ENCODE results near the gene MLPH.
"Not testable (repeated sequence)": the region's sequence is repeated elsewhere in the genome, so short reads cannot be mapped to it uniquely, and the experiment has no call there.

MLPH gene

DNA sequence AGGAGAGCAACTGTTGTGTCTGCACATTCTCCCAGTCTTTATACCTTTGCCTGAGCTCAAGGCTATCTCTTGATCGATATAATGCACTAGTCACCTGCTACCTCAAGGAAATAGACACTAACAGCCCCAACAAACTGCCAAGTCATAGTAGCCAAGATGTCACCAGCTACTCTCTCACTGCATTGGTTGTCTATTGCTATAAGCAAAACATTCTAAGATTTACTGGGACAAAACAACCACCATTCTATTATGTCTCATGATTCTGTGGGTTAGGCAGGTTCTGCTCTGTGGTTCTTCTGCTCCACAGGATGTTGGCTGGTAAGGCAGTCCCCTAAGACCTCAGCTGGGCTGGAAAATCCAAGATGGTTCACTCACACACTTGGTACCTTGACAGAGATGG lies 28.5 kb upstream of the MLPH start:
- DNase-seq (ENCODE audit: low spot score), result no peak

- DNase-seq (ENCODE audit: low spot score), result no peak
Measured at GRCh38 chr2:237459226-237459625, 27.8 kb upstream of the MLPH start.

GRCh38 chr2:237459741-237460174 lies 27.3 kb upstream of the MLPH start:
- DNase-seq (ENCODE audit: low spot score), result no peak

GRCh38 chr2:237464757-237465391 lies 22.2 kb upstream of the MLPH start:
- DNase-seq (ENCODE audit: low spot score), result no peak

- peak; percentile 25 for DNase-seq (ENCODE audit: low spot score)
Measured at GRCh38 chr2:237465515-237466148, 21.4 kb upstream of the MLPH start.

DNA sequence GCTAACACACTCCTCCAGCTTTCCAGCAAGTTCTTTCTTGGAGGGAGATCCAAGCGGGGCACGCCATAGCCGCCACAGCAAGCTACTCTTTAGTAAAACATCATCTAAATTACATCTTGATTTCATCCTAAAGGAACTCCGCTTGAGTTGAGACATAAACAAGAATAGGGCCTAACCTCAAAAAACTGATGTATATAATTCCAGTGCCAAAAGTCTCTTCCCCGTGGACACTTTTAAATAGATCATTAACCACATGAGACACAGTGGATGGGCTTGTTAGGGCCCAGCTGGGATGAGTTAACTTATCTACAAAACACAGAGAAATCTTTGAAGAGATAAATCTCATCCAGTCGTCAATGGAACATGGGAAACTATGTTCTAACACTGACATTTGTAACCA lies 20.8 kb upstream of the MLPH start:
- DNase-seq (ENCODE audit: low spot score), result no peak

DNA sequence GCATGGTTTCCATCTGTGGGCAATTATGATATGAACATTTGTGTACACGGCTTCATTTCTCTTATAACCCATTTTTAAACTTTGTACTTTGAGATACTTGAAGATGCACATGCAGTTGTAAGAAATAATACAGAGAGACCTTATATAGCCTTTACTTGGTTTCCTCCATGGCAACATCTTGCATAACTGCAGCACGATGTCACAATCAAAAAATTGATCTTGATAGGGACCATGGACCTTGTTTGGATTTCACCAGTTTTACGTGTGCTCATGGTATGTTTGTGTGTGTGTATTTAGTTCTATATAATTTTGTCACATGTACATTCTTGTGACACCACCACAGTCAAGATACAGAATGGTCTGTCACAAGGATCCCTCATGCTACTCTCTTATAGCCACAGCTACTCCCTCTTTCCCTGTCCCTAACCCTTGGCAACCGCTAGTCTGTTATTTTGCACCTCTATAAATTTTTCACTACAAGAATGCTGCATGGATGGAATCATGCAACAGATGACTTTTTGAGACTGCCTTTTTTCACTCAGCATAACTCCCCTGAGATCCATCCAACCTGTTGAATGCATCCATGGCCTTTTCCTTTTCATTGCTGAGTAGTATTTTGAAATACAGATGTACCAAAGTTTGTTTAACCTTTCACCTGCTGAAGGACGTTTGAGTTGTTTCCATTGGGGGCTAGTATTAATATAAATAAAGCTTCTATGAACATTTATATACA lies 19.4 kb upstream of the MLPH start:
- DNase-seq (ENCODE audit: low spot score), result no peak

- not testable (repeated sequence) for DNase-seq (ENCODE audit: low spot score)
Measured at GRCh38 chr2:237469410-237469809, 17.6 kb upstream of the MLPH start.

DNA sequence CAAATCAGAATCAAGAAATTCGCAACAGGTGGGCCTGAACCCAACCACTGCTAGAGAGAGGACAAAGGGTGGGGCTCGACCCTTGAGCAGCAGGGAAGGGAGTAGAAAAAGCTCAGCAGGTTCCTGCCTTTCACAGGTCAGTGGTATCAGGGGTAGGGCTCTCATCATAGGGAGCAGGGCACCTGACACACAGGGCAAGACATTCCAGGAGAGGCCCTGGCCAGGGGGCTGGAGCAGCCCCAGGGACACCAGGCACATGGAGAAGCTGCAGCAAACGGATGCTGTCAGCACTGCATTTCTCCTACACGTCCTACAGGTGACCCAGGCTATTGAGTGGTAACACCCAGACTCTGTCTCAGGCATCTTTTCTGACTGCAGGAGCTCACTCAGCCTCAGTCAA lies 17.2 kb upstream of the MLPH start:
- DNase-seq (ENCODE audit: low spot score), result no peak

- DNase-seq (ENCODE audit: low spot score), result no peak
Measured at GRCh38 chr2:237470914-237471313, 16.1 kb upstream of the MLPH start.

DNA sequence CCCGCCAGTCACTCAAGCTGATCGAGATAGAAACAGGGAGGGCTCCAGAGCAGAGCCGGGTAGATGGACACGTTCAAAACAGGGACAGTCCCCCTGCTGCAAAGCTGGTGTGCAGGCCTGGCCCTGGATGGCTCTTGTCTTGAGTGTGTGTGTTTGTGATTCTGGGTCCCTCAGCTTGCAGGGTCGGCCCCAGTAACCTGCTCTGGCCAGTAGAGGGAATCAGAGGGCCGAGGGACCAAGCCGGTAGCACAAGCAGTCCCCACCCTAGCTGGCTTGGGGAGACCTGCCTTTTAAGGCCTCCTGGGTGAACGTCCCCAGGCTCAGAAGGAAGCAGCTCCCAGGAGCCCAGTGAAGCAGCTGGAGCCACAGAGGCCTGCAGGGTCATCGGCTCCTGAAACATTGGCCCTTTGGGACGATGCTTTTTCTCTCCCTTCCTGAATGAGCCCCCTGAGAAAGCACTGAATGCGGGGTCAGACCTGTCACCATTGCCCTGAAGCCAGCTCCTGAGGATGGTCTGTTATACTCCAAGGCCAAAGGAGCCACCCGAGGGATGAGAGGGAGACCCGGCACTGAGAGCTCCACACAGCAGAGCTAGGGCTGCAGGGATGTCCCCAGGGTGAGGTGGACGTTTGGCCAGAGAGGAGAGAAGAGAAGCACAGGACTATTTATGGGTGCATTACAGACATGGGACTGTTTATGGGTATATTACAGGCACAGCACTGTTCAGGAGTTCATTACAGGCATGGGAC lies 15.4 kb upstream of the MLPH start:
- DNase-seq (ENCODE audit: low spot score), result peak; percentile 34

DNA sequence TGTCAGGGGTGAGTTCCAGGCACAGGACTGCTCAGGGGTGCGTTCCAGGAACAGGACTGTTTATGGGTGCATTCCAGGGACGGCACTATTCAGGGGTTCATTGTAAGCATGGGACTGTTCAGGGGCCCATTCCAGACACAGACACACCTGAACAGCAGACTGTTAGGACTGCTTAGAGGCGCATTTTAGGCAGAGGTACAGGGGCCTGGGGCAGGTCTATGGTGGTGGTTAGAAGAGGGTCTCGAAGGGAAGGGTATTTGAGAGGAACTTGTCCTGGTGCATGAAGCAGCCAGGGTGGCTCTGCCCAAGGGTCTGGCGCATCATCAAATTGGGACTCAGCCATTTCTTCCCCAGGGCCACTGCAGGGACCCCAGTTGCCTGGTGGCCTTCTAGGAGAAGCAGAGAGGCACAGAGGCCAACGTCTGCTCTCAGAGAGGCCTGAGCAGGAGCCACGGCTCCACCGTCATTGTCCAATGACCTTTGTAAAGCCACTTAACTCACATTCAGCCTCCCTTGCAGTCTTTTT lies 14.8 kb upstream of the MLPH start:
- DNase-seq (ENCODE audit: low spot score), result no peak

DNA sequence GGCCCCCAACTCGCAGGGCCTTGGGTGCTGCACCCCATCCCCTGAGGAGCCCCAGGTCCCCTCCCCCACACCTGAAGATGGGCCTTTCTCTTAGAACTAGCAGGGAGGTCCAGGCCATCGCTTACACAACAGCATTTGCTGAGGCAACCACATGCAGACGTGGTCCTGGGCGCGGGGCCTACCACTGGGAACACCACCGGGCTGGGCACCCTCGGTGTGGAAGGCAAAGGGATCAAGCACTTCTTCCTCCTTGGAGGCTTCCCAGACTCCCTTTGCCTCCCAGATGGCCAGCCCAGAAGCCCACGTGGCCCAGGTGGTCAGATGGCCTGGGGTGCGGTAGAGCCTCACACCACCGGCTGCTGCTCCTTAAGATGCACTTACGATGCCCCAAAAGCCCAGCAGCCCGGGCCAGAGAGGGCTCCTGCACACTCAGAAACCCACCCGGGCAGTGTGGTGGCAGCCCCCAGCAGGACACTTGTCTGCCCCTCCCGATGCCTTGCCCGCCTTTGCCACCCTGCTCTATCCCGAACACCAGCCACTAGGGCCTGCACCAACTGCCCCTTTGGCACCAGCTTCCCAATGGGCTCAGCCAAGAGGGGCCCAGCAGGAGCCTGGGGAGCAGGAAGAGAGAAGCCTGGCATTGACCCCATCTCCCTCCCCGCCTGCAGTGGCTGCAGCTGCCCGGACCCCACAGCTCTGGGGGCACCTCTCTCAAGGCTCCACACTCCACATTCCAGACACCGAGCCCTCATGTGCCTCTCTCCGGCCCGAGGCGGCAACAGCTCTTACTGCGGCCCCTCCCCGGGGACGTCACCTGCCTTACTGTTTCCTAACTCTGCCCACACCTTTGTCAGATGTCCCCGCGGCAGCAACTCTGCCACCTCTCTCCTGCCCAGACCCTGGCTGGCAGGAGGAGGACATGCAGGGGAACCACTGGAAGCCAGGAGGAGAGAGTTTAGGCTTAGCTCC lies 13.9 kb upstream of the MLPH start:
- no peak for DNase-seq (ENCODE audit: low spot score)

DNA sequence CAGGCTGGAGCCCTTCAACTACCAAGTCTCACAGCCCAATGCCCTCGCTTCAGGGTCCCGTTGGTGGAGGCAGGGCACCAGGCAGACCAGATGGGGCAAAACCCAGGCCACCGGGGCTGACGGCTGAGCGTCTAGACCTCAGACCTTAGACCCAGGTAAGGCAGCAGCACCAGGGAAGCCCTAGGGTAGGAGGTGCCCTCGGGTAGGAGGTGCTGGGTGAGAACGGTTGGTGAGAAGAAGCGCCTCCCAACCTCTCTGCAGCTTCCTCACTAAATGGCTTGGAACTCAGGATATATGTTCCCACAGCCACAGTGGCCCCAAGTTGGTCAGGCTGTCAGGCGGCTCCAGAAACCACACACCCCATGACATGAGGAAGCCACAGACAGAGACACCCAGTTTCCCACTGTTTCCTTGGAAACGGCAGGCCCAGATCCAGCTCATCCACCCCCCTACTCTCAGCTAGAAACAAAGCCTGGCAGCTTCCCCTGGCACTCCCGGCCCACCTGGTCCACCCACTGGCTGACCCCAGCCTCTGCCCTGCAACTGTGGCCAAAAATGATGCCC lies 13.1 kb upstream of the MLPH start:
- DNase-seq (ENCODE audit: low spot score), result no peak

- DNase-seq (ENCODE audit: low spot score), result no peak
Measured at GRCh38 chr2:237474442-237474911, 12.6 kb upstream of the MLPH start.

GRCh38 chr2:237474931-237475703 lies 11.9 kb upstream of the MLPH start:
- peak; percentile 69 for DNase-seq (ENCODE audit: low spot score)

GRCh38 chr2:237475704-237476141 lies 11.3 kb upstream of the MLPH start:
- DNase-seq (ENCODE audit: low spot score), result no peak

GRCh38 chr2:237478095-237478494 lies 9.0 kb upstream of the MLPH start:
- no peak for DNase-seq (ENCODE audit: low spot score)

DNA sequence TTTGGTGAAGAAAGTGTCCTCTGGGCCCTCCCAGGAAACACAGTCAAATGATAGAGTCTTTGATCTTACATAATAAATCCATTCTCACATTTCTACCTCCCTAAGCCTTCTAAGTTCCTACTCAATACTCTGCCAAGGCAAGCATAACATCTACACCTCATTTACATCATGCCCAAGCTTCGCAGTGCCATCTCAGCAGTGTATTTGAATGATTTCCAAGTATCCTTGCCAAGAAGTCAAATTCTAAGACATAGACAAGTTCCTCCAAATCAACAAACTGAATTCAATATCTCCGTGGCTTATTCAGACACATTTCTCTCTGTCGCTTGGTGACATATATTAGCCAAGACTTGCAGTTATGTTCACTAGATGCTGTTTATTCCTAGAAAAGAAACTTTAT lies 8.1 kb upstream of the MLPH start:
- no peak for DNase-seq (ENCODE audit: low spot score)

GRCh38 chr2:237479747-237480146 lies 7.3 kb upstream of the MLPH start:
- DNase-seq (ENCODE audit: low spot score), result no peak
